T-helper 2 cell treated with Interferon-gamma antibody and Interleukin-4, amounts not matched to agents 100 ng/mL and 5 ng/mL, for 36 hours (primary cell): ENCODE data around the gene FLAD1. TPM values are rescaled to one million over a fixed set of nuclear protein-coding genes. Genes with fewer than 3 reads are reported as not detected.

Experiments used
- intact Hi-C: fragments of 100-400 bp; cut with micrococcal nuclease; formaldehyde crosslinking; loops from one replicate; pipeline ENCODE4 v1.15.1; 2023
- total RNA-seq: library from RNA; stranded (reverse); gene quantifications from 2 replicates; pipeline ENCODE4 v1.2.3, GENCODE V29; 2022

Gene FLAD1
- total RNA-seq, 1 donor from 2014 or later: 50.3 TPM

DNA sequence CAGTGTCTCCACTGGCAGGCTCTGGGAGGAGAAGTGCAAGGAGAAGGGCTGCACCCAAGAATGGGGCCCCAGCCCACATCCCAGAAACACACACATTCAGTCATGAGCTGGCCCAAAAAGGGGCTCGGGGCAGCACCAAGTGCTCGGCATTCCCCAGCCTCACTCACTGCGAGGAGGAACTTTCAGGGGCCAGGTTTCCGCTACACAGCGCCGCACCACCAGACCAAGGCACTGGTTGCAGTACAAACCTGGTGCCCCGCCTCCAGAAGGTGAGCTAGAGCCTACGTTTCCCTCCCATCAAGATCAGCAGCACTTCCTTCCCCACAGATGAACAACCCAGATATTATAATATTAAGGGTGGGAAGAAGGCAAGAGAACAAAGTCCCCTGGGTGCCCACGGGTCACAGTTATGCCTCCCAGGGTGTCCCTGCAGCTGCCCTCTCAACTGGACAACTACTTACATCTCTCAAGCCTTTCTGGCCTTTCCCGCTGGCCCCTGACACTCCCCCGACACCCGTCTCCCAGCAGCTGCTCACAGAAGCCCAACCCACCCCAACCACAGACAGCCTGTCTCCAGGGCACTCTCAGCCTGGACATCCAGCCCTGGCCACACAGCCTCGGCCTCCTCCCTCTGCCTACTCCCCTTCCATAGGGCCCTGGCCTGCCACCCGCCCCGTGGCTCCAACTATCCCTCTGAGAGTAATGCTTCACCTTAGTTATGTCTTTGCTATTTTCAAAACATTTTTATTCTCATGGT is 31.1 kb upstream of the FLAD1 start:
- intact Hi-C loops: no loop called here

DNA sequence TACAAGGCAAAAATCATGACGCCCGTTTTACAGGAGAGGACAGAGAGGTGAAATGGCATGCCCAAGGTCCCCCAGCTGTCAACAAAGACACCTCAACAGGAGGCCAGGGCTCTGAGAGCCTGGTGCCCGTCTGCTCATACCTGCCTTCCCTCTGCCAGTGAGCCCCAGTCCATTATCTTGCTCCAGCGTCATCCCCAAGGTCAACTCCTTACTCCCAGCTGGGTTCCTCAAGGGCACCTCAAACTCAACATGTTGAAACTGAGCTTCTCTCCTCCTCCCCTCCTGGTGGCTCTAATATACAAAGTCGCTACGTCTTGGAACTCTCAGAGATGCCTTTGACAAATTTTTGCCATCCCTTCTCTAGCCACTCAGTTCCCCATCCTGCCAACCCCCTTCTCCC is 30.5 kb upstream of the FLAD1 start:
- intact Hi-C loops: no loop called here

- intact Hi-C loops: no loop called here
Measured at GRCh38 chr1:154953611-154954038, 29.5 kb upstream of the FLAD1 start.

DNA sequence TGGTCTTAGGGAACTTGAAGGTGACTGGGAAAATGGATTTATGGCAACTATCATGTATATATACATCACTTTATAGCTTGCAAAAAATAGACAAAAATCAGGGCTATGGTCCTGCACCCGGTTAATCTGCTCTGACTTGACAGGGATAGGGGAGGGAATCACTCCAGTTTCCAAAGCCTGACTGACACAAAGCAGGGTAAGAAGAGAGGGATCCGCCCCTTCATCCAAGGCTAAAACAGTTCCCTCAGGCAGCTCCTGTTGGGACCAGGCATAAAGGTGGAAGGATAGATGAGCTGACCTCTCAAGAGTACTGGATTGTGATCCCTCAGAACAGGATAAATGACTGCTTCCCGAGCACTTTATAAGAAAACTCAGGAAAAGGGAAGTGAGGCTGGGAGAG is 28.6 kb upstream of the FLAD1 start:
- intact Hi-C loops: no loop called here

- intact Hi-C loops: loop anchor here (1.0 to 5.0 kb wide), 7 partner anchors 18 to 398 kb away; partner anchors contain the start of genes CKS1B, EFNA4, FLAD1 and UBE2Q1
Measured at GRCh38 chr1:154955039-154955717, 28.0 kb upstream of the FLAD1 start.

GRCh38 chr1:154955718-154956543 is 27.2 kb upstream of the FLAD1 start, which contains the start of gene PBXIP1:
Gene PBXIP1, minus strand, starts transcription at chr1:154956099. Its CDS starts 2,378 bp downstream, at chr1:154953721.
- intact Hi-C loops: loop anchor here (1.0 to 5.0 kb wide), 7 partner anchors 18 to 399 kb away; partner anchors contain the start of genes CKS1B, EFNA4, FLAD1 and UBE2Q1

DNA sequence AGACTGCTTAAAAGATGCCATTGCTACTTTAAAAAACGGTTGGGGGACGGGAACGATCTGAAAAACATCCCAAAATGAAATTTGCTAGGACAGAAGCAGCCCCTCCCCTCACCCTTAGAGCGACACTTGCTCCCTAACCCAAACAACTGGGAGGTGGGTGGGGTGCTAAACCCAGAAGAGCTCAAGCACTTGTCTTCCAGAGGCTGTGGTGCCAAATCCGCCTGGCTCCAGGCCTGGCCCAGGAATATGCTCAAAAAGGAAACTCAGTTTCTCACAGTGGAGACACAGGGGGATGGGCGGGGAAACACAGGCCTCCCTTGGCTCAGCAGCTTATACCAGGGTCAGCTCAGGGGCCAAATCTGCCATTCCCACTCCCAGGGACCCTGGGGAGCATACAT is 26.6 kb upstream of the FLAD1 start:
- intact Hi-C loops: loop anchor here (5.0 kb wide), 2 partner anchors 106 to 399 kb away; partner anchors contain the start of genes EFNA4 and UBE2Q1

DNA sequence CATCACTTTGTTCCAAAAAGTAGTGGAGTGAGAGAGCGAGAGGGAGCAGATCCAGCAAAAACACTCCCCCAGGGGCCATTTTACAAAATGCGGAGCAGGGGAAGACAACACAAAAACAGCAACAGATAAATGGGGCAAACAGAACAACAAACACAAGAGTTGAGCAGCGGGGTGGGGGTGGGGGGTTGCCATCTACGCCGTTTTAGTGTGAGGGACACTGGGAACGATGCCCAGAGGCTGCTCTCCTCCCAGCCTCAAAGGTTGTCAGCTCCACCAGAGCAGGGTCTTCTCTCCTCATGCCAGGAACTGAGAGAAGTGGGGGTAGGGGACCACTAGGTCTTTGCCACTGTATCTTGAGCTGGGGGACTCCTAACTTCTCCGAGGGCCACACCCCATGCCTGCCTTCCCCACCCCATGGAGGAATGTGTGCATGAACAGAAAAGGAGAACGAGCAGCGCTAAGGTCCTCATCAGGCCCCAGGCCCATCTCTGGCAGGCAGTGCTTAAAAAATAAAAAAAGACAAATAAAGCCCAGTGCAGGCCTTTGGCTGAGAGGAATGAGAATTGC is 26.0 kb upstream of the FLAD1 start:
- intact Hi-C loops: loop anchor here (5.0 kb wide), 2 partner anchors 105 to 400 kb away; partner anchors contain the start of genes EFNA4 and UBE2Q1

- intact Hi-C loops: loop anchor here (5.0 kb wide), 2 partner anchors 104 to 401 kb away; partner anchors contain the start of genes EFNA4 and UBE2Q1
Measured at GRCh38 chr1:154958036-154958435, 25.1 kb upstream of the FLAD1 start.

GRCh38 chr1:154958681-154959425 is 24.3 kb upstream of the FLAD1 start:
- intact Hi-C loops: loop anchor here (5.0 kb wide), 2 partner anchors 103 to 402 kb away; partner anchors contain the start of genes EFNA4 and UBE2Q1

DNA sequence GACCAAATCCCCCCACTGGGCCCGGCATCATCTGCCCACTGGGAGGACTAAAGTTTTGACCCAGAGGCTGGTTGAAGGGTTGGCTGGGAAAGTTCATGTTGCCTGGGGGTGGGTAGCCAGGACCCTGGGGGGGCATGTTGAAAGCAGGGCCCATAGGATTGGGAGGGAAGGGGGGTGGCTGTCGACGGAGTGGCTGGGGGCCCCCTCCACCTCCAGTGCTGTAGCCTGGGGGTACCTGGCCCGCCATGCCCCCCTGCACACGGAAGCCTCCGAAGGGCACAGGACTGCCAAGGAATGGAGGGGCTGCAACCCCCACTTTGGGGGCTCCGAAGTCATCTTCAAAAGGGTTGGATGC is 23.7 kb upstream of the FLAD1 start:
- intact Hi-C loops: loop anchor here (5.0 kb wide), 2 partner anchors 103 to 402 kb away; partner anchors contain the start of genes EFNA4 and UBE2Q1

DNA sequence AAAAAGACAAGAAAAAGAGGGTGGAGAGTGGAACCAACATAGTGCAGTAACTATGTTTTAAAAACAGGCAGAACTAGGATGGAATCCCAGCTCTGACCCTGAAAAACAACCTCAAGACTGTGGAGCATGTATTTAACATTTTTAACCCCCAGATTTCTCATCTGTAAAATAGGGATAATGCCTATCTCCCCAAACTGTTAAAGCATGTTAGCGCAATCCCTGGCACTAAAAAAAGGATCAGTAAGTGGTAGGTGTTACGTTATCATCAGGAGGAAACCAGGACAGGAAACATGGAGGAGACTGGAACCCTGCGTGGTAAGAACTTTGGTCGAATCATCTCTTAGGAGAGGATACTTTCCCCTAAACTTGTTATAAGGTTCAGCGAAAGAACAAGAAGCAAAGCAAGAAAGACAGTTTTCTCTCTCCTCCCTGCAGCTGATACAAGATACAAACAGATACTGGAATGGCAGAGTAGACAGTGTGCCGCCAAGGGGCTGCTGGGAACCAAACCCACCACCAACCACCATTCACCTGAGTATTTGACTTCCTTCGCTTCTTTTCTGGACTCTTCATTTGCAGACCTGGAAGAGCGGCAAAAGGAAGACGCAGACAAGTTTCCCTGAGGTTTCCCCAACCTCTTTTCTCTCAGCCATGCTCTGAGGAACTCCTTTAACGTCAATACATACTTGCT is 22.6 kb upstream of the FLAD1 start:
- intact Hi-C loops: loop anchor here (1.0 to 2.0 kb wide), 2 partner anchors 14 to 56 kb away; partner anchors contain the start of gene CKS1B

- intact Hi-C loops: loop anchor here (1.0 to 2.0 kb wide), 2 partner anchors 13 to 55 kb away; partner anchors contain the start of gene CKS1B
Measured at GRCh38 chr1:154961207-154962155, 21.7 kb upstream of the FLAD1 start, which contains the start of gene PYGO2. Gene PYGO2, minus strand, starts transcription at chr1:154961782. Its CDS starts 206 bp downstream, at chr1:154961576.

DNA sequence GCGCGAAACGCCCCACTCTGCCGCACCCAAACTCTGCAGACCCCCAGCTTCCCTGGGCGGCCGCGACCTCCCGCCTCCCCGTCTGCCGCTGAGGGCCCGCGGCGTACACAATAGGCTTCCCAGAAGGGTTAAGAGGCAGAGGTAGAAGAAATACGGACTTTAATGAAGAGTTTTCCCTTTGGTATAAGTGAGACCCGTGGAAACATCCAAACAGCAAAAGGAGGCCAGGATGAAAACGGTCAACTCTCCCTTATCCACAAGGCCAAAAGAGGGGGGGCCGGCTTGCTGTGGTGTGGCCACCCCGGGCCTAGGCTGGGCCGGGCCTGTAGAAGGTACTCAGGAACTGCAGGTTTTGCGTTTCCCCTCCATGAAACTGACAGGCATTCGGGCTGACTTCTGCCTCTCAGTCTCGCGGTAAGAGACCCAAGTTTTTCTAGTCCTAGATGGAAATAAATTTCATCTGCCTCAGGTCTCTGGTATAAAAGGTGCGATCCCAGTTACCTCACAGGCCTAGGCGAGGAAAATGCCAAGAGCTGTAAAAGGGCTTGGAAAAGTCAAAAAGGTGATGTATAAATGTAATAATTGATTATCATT is 20.9 kb upstream of the FLAD1 start:
- intact Hi-C loops: no loop called here

DNA sequence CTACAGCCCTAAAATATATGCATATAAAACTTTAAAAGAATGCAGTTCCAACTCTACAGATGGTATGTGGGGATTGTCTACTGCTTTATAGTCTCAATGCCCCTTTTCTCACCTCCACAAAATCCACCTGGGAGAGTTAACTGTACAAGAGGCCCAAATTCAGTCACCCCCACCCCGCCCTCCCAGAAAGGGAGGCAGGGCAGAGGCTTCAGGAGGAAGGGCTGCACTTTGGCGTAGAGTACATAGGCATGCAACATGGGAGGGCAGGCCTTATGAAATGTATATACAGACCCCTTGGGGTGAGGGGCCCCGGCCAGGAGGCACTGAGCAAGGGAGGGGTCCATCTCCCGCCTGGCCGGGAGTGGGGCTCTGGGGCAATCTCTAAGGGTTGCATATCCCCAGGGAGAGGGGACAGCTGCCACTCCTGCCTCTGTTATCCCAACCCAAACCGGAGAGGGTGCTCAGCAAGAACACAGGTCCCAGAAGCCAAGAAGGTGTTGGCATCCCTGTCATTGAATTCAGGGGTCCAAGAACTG is 20.3 kb upstream of the FLAD1 start:
- intact Hi-C loops: no loop called here

DNA sequence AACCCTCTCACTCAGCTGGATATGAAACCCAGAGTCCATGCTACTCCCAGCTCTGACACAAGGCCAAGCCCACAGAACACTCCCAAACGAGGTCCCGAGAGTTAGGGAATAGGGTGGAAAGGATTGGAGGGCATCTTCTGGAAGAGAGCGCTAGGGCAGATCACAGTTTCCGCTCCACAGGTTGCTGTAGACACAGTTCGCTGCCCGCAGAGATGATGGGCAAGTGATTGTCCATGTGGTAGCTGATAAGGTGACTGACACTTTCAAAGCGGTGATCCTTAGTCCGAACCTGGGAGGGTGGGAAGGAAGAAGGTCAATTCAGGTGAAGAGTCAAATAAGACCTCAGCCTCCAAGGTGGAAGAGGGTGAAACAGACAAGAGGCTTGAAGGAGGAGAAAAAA is 19.5 kb upstream of the FLAD1 start:
- intact Hi-C loops: no loop called here

DNA sequence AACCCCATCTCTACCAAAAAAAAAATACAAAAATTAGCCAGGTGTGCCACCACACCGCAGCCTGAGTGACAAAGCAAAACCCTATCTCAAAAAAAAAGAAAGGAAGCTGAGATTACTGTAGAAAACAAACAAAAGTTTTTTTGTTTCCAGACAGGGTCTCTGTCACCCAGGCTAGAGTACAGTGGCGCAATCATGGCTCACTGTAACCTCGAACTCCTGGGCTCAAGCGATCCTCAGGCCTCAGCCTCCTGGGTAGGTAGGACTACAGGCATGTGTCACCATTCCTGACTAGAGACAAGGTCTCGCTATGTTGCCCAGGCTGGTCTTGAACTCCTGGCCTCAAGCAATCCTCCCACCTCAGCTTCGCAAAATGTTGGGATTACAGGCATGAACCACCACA is 18.8 kb upstream of the FLAD1 start:
- intact Hi-C loops: no loop called here
